Suprapubic skin (tissue), 4 donors: ENCODE measurements around the gene TMEM164. TPM values are rescaled to one million over a fixed set of nuclear protein-coding genes. Genes with fewer than 3 reads are reported as not detected.

Source experiments
- DNase-seq, 2 donors: peaks; one replicate each; pipeline ENCODE4 v3.0.0-alpha.2; 2019; ENCODE audit warnings: low spot score in 2 of 2
- H3K27ac ChIP-seq: fragments of 200-600 bp; sonication (generic); one replicate; pipeline ENCODE4 v1.5.1; 2019
- H3K27me3 ChIP-seq: fragments of 200-600 bp; sonication (generic); one replicate; pipeline ENCODE4 v1.5.1; 2019
- H3K36me3 ChIP-seq: fragments of 200-600 bp; sonication (generic); one replicate; pipeline ENCODE4 v1.5.1; 2019
- H3K4me1 ChIP-seq: fragments of 200-600 bp; sonication (generic); one replicate; pipeline ENCODE4 v1.5.1; 2019
- H3K4me3 ChIP-seq: fragments of 200-600 bp; sonication (generic); one replicate; pipeline ENCODE4 v1.5.1; 2019; ENCODE audit warnings: mild to moderate bottlenecking
- H3K9me3 ChIP-seq: fragments of 200-600 bp; sonication (generic); one replicate; pipeline ENCODE4 v1.5.1; 2019
- EP300 ChIP-seq: sonication (generic); formaldehyde crosslinking; IDR thresholded peaks from one replicate; pipeline ENCODE4 v1.6.1; 2017; ENCODE audit warnings: antibody characterized with exemption
- POLR2A ChIP-seq, 2 donors: fragments of 450-650 bp; IDR thresholded peaks; one replicate each; pipeline ENCODE4 v1.6.1; 2017; ENCODE audit warnings: antibody characterized with exemption in 2 of 2, mild to moderate bottlenecking in 2 of 2, moderate library complexity in 2 of 2
- POLR2AphosphoS5 ChIP-seq, 3 donors: sonication (generic); formaldehyde crosslinking; IDR thresholded peaks; one replicate each; pipeline ENCODE4 v1.6.1; 2017; ENCODE audit warnings: antibody characterized with exemption in 3 of 3
- WGBS: methylation state at CpG from one replicate; pipeline ENCODE4 v1.1.5; 2018; 5-methylcytosine and 5-hydroxymethylcytosine counted together
- total RNA-seq, 4 donors: library from RNA; depleted of rRNA; stranded (reverse); fragments of >200 nt; gene quantifications; one replicate each; pipeline ENCODE4 v1.1.0, GENCODE V29; 2016
- TF ChIP-seq, protein P1 (sequence below), 2 donors: fragments of 200-600 bp in 1 of 2; fragments of 450-650 bp in 1 of 2; sonication (generic) in 1 of 2; IDR thresholded peaks; one replicate each; pipeline ENCODE4 v1.5.1; 2016 to 2019; ENCODE audit warnings: antibody characterized with exemption in 2 of 2, mild to moderate bottlenecking in 1 of 2, moderate library complexity in 1 of 2

Gene TMEM164
- total RNA-seq, 4 donors from 2014 or later: 35.5 to 71.2 (median 58.7) TPM

DNA sequence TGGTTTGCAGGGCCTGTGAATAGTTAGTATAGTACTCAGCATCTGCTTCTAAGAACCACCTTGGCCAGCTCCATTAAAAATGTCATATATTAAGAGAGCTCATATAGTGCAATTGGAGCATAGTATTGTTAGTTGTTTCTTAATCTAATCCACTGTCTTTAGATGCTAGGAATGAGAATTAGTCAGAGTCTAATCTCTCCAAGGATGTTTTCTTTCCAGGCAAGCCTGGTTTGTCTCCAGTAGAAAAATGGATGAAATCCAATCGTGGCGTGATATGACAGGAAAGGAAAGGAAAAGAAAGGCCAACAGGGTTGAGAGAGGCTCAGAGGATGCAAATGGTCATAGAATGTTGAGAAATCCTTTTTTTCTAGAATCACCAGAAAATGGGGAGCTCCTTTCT, 15.0 kb upstream of the TMEM164 start:
- Histone ChIP-seq H3K27me3 (no peaks in the 10 kb centered on the region), H3K4me1 (no peaks in the 10 kb centered on the region), H3K36me3 (no peaks in the 10 kb centered on the region), H3K27ac (no peak overlapping the region), H3K9me3 (no peaks in the 10 kb centered on the region), H3K4me3 (no peak overlapping the region)
- 55% methylated on average over 2 of the region's 2 CpGs for WGBS
- TF ChIP-seq POLR2AphosphoS5 (IDR thresholded peaks at IDR 0.05): no peak
- no peak for TF ChIP-seq EP300
- no peak for TF ChIP-seq POLR2A (IDR thresholded peaks at IDR 0.05)
- TF ChIP-seq, protein P1, sequence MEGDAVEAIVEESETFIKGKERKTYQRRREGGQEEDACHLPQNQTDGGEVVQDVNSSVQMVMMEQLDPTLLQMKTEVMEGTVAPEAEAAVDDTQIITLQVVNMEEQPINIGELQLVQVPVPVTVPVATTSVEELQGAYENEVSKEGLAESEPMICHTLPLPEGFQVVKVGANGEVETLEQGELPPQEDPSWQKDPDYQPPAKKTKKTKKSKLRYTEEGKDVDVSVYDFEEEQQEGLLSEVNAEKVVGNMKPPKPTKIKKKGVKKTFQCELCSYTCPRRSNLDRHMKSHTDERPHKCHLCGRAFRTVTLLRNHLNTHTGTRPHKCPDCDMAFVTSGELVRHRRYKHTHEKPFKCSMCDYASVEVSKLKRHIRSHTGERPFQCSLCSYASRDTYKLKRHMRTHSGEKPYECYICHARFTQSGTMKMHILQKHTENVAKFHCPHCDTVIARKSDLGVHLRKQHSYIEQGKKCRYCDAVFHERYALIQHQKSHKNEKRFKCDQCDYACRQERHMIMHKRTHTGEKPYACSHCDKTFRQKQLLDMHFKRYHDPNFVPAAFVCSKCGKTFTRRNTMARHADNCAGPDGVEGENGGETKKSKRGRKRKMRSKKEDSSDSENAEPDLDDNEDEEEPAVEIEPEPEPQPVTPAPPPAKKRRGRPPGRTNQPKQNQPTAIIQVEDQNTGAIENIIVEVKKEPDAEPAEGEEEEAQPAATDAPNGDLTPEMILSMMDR (IDR thresholded peaks at IDR 0.05): no peak
- no peak for DNase-seq

GRCh38 chrX:109990582-109991276, 12.2 kb upstream of the TMEM164 start:
- Histone ChIP-seq H3K36me3 (no peaks in the 10 kb centered on the region), H3K4me1 (no peaks in the 10 kb centered on the region), H3K27me3 (no peaks in the 10 kb centered on the region), H3K9me3 (no peaks in the 10 kb centered on the region), H3K4me3 (no peak overlapping the region), H3K27ac (no peak overlapping the region)
- no peak for DNase-seq
- WGBS: 75% methylated on average over 3 of the region's 3 CpGs
- TF ChIP-seq EP300 (no peak), POLR2A (IDR thresholded peaks at IDR 0.05) (no peak), POLR2AphosphoS5 (IDR thresholded peaks at IDR 0.05) (no peak)
- TF ChIP-seq, protein P1 (IDR thresholded peaks at IDR 0.05): no peak

- Histone ChIP-seq H3K36me3 (no peaks in the 10 kb centered on the region), H3K4me1 (no peaks in the 10 kb centered on the region), H3K4me3 (no peak overlapping the region), H3K9me3 (no peaks in the 10 kb centered on the region), H3K27ac (no peak overlapping the region), H3K27me3 (no peaks in the 10 kb centered on the region)
- DNase-seq: no peak
- WGBS: 77% methylated on average over 1 of the region's 1 CpG
- TF ChIP-seq EP300 (no peak), POLR2AphosphoS5 (IDR thresholded peaks at IDR 0.05) (no peak), POLR2A (IDR thresholded peaks at IDR 0.05) (no peak)
- TF ChIP-seq, protein P1 (IDR thresholded peaks at IDR 0.05): no peak
Observed at GRCh38 chrX:109992203-109992602, 10.7 kb upstream of the TMEM164 start.

- Histone ChIP-seq H3K4me1 (peaks cover 4% of the 10 kb centered on the region), H3K36me3 (no peaks in the 10 kb centered on the region), H3K4me3 (no peak overlapping the region), H3K9me3 (no peaks in the 10 kb centered on the region), H3K27me3 (no peaks in the 10 kb centered on the region), H3K27ac (no peak overlapping the region)
- DNase-seq: no peak
- no peak for TF ChIP-seq POLR2AphosphoS5 (IDR thresholded peaks at IDR 0.05)
- TF ChIP-seq, protein P1 (IDR thresholded peaks at IDR 0.05): no peak
- no peak for TF ChIP-seq EP300
- no peak for TF ChIP-seq POLR2A (IDR thresholded peaks at IDR 0.05)
- WGBS: 76% methylated on average over 2 of the region's 2 CpGs
Observed at GRCh38 chrX:109995155-109995554, 7.8 kb upstream of the TMEM164 start.

GRCh38 chrX:109997786-109998452, 5.0 kb upstream of the TMEM164 start:
- peaks cover 14% of the 10 kb centered on the region for H3K4me1 ChIP-seq
- DNase-seq: no peak
- no peak for TF ChIP-seq EP300
- TF ChIP-seq POLR2AphosphoS5 (IDR thresholded peaks at IDR 0.05): no peak
- TF ChIP-seq, protein P1 (IDR thresholded peaks at IDR 0.05): no peak
- no peak for TF ChIP-seq POLR2A (IDR thresholded peaks at IDR 0.05)
- H3K36me3 ChIP-seq: no peaks in the 10 kb centered on the region
- no peaks in the 10 kb centered on the region for H3K9me3 ChIP-seq
- H3K4me3 ChIP-seq: no peak overlapping the region
- H3K27ac ChIP-seq: no peak overlapping the region
- WGBS: 44% methylated on average over 6 of the region's 6 CpGs
- H3K27me3 ChIP-seq: no peaks in the 10 kb centered on the region
